Subcutaneous abdominal adipose tissue (tissue), 5 donors: ENCODE results near the gene PITPNM3.

Experiments
- H3K27ac ChIP-seq: one replicate; pipeline ENCODE4 v1.7.0; 2013; ENCODE audit warnings: low read depth, mild to moderate bottlenecking, inconsistent platforms, low read length, moderate library complexity
- H3K27me3 ChIP-seq, 5 donors: one replicate each; pipeline ENCODE4 v1.7.0; 2013; ENCODE audit warnings: low read length in 5 of 5, inconsistent platforms in 1 of 5; ENCODE audit not compliant: control insufficient read depth in 5 of 5, insufficient read depth in 4 of 5
- H3K36me3 ChIP-seq, 5 donors: one replicate each; pipeline ENCODE4 v1.7.0; 2013; ENCODE audit warnings: low read length in 5 of 5; ENCODE audit not compliant: control insufficient read depth in 5 of 5, insufficient read depth in 5 of 5
- H3K4me1 ChIP-seq, 5 donors: one replicate each; pipeline ENCODE4 v1.7.0; 2013; ENCODE audit warnings: low read length in 5 of 5, mild to moderate bottlenecking in 3 of 5, moderate library complexity in 1 of 5; ENCODE audit not compliant: control insufficient read depth in 5 of 5, insufficient read depth in 5 of 5
- H3K4me3 ChIP-seq, 5 donors: one replicate each; pipeline ENCODE4 v1.7.0; 2013; ENCODE audit warnings: low read length in 5 of 5, low read depth in 1 of 5
- H3K9ac ChIP-seq, 5 donors: one replicate each; pipeline ENCODE4 v1.7.0; 2013; ENCODE audit warnings: low read length in 5 of 5, mild to moderate bottlenecking in 4 of 5, moderate library complexity in 3 of 5
- H3K9me3 ChIP-seq, 5 donors: one replicate each; pipeline ENCODE4 v1.7.0; 2013; ENCODE audit warnings: low read length in 5 of 5; ENCODE audit not compliant: control insufficient read depth in 5 of 5
- donor health status: healthy.
- donor health status: healthy.
- donor health status: healthy.
- donor health status: healthy.
- donor health status: healthy.

The PITPNM3 gene

GRCh38 chr17:6523330-6523729, 33.0 kb downstream of the PITPNM3 start:
- H3K36me3 ChIP-seq = peaks cover 0 to 3% (median 0%) of the 10 kb centered on the region in 5 donors
- no peaks in the 10 kb centered on the region for H3K27me3 ChIP-seq
- no peaks in the 10 kb centered on the region for H3K4me1 ChIP-seq
- no peak overlapping the region for H3K27ac ChIP-seq
- no peak overlapping the region for H3K4me3 ChIP-seq
- H3K9me3 ChIP-seq = no peaks in the 10 kb centered on the region
- no peak overlapping the region for H3K9ac ChIP-seq

- H3K4me3 ChIP-seq = no peak overlapping the region
- no peak overlapping the region for H3K9ac ChIP-seq
- H3K4me1 ChIP-seq = no peaks in the 10 kb centered on the region
- H3K36me3 ChIP-seq = peaks cover 0 to 3% (median 0%) of the 10 kb centered on the region in 5 donors
- H3K27me3 ChIP-seq = no peaks in the 10 kb centered on the region
- H3K9me3 ChIP-seq = no peaks in the 10 kb centered on the region
- no peak overlapping the region for H3K27ac ChIP-seq
Measured at GRCh38 chr17:6521586-6521985, 34.8 kb downstream of the PITPNM3 start.

GRCh38 chr17:6517062-6517461, 39.3 kb downstream of the PITPNM3 start:
- Histone ChIP-seq H3K4me3 (no peak overlapping the region), H3K4me1 (no peaks in the 10 kb centered on the region), H3K36me3 (peaks cover 0 to 3% (median 0%) of the 10 kb centered on the region in 5 donors), H3K27ac (no peak overlapping the region), H3K9ac (no peak overlapping the region), H3K9me3 (no peaks in the 10 kb centered on the region), H3K27me3 (no peaks in the 10 kb centered on the region)

- Histone ChIP-seq H3K27ac (no peak overlapping the region), H3K4me3 (no peak overlapping the region), H3K9me3 (no peaks in the 10 kb centered on the region), H3K4me1 (no peaks in the 10 kb centered on the region), H3K36me3 (no peaks in the 10 kb centered on the region), H3K9ac (no peak overlapping the region), H3K27me3 (peaks cover 0 to 5% (median 0%) of the 10 kb centered on the region in 5 donors)
Measured at GRCh38 chr17:6514371-6514770, 42.0 kb downstream of the PITPNM3 start.

GRCh38 chr17:6512552-6512951, 43.8 kb downstream of the PITPNM3 start:
- no peak overlapping the region for H3K9ac ChIP-seq
- H3K27me3 ChIP-seq = peaks cover 0 to 5% (median 0%) of the 10 kb centered on the region in 5 donors
- peaks cover 0 to 3% (median 0%) of the 10 kb centered on the region in 5 donors for H3K4me1 ChIP-seq
- no peak overlapping the region for H3K27ac ChIP-seq
- H3K9me3 ChIP-seq = no peaks in the 10 kb centered on the region
- no peaks in the 10 kb centered on the region for H3K36me3 ChIP-seq
- H3K4me3 ChIP-seq = no peak overlapping the region

GRCh38 chr17:6510321-6510977, 45.9 kb downstream of the PITPNM3 start:
- H3K36me3 ChIP-seq = no peaks in the 10 kb centered on the region
- H3K4me1 ChIP-seq = peaks cover 0 to 16% (median 12%) of the 10 kb centered on the region in 5 donors
- H3K9me3 ChIP-seq = no peaks in the 10 kb centered on the region
- H3K4me3 ChIP-seq = no peak overlapping the region
- H3K27me3 ChIP-seq = peaks cover 0 to 5% (median 0%) of the 10 kb centered on the region in 5 donors
- H3K9ac ChIP-seq = no peak overlapping the region
- no peak overlapping the region for H3K27ac ChIP-seq

- H3K9ac ChIP-seq = no peak overlapping the region
- peaks cover 0 to 19% (median 14%) of the 10 kb centered on the region in 5 donors for H3K4me1 ChIP-seq
- H3K36me3 ChIP-seq = no peaks in the 10 kb centered on the region
- H3K4me3 ChIP-seq = no peak overlapping the region
- H3K27me3 ChIP-seq = peaks cover 0 to 5% (median 0%) of the 10 kb centered on the region in 5 donors
- no peak overlapping the region for H3K27ac ChIP-seq
- no peaks in the 10 kb centered on the region for H3K9me3 ChIP-seq
Measured at GRCh38 chr17:6509921-6510320, 46.4 kb downstream of the PITPNM3 start.

- Histone ChIP-seq H3K9ac (no peak overlapping the region), H3K27ac (no peak overlapping the region)
Measured at GRCh38 chr17:6509031-6509771, 47.2 kb downstream of the PITPNM3 start.

GRCh38 chr17:6508519-6509030, 47.8 kb downstream of the PITPNM3 start:
- Histone ChIP-seq H3K9ac (no peak overlapping the region), H3K4me3 (no peak overlapping the region), H3K9me3 (no peaks in the 10 kb centered on the region), H3K27me3 (peaks cover 0 to 5% (median 0%) of the 10 kb centered on the region in 5 donors), H3K4me1 (peaks cover 0 to 19% (median 14%) of the 10 kb centered on the region in 5 donors), H3K36me3 (no peaks in the 10 kb centered on the region), H3K27ac (no peak overlapping the region)

More at GRCh38 chr17:6509031-6509771, 47.2 kb downstream of the PITPNM3 start:
- Histone ChIP-seq H3K4me1 (peaks cover 0 to 19% (median 14%) of the 10 kb centered on the region in 5 donors), H3K27me3 (peaks cover 0 to 5% (median 0%) of the 10 kb centered on the region in 5 donors), H3K36me3 (no peaks in the 10 kb centered on the region), H3K9me3 (no peaks in the 10 kb centered on the region), H3K4me3 (no peak overlapping the region)

GRCh38 chr17:6508016-6508415, 48.3 kb downstream of the PITPNM3 start:
- peaks cover 0 to 5% (median 0%) of the 10 kb centered on the region in 5 donors for H3K27me3 ChIP-seq
- H3K4me3 ChIP-seq = no peak overlapping the region
- peaks cover 0 to 19% (median 14%) of the 10 kb centered on the region in 5 donors for H3K4me1 ChIP-seq
- H3K9me3 ChIP-seq = no peaks in the 10 kb centered on the region
- H3K9ac ChIP-seq = no peak overlapping the region
- no peaks in the 10 kb centered on the region for H3K36me3 ChIP-seq
- no peak overlapping the region for H3K27ac ChIP-seq
